Measurements from ENCODE around the gene NDUFB5. TPM values are rescaled to one million over a fixed set of nuclear protein-coding genes. Genes with fewer than 3 reads are reported as not detected.

NDUFB5 gene
- polyA plus RNA-seq, 1 donor from 2014 or later, result 272 TPM

GRCh38 chr3:179580992-179581391, 23.6 kb upstream of the NDUFB5 start:
- no peak overlapping the region for H2AFZ ChIP-seq (ENCODE audit: low read depth, low read length)
- H3K4me2 ChIP-seq (ENCODE audit: low read length), result no peak overlapping the region
- no peaks in the 10 kb centered on the region for H3K79me2 ChIP-seq (replicated peaks; ENCODE audit: insufficient read depth, low read length)
- no peak overlapping the region for H3K9ac ChIP-seq (ENCODE audit: low read length)
- H3K27me3 ChIP-seq (ENCODE audit: insufficient read depth, low read depth, low read length), result no peaks in the 10 kb centered on the region
- no peaks in the 10 kb centered on the region for H3F3A ChIP-seq (ENCODE audit: insufficient read depth, low read length, poor library complexity, severe bottlenecking)
- no peak overlapping the region for H3K27ac ChIP-seq (ENCODE audit: low read length)
- H3K9me2 ChIP-seq (ENCODE audit: insufficient read depth, low read length), result no peaks in the 10 kb centered on the region
- TF ChIP-seq REST (IDR thresholded peaks at IDR 0.05; ENCODE audit: borderline replicate concordance) (no peak), RAD21 (conservative IDR thresholded peaks at IDR 0.05) (no peak), EZH2 (IDR thresholded peaks at IDR 0.05; ENCODE audit: borderline replicate concordance, insufficient read depth, low read length, poor library complexity, severe bottlenecking) (no peak), POLR2AphosphoS5 (IDR thresholded peaks at IDR 0.05) (no peak), MXI1 (conservative IDR thresholded peaks at IDR 0.05; ENCODE audit: poor library complexity, severe bottlenecking) (no peak), CTCF (IDR thresholded peaks at IDR 0.05; ENCODE audit: poor library complexity, severe bottlenecking) (no peak), EP300 (conservative IDR thresholded peaks at IDR 0.05; ENCODE audit: poor library complexity, severe bottlenecking) (no peak), TAF1 (IDR thresholded peaks at IDR 0.05; ENCODE audit: low read depth) (no peak), SMC3 (conservative IDR thresholded peaks at IDR 0.05; ENCODE audit: poor library complexity) (no peak)
- no peaks in the 10 kb centered on the region for H4K20me1 ChIP-seq (ENCODE audit: insufficient read depth)
- no peaks in the 10 kb centered on the region for H3K9me3 ChIP-seq (ENCODE audit: low read length)
- H3K4me3 ChIP-seq (ENCODE audit: low read length), result no peak overlapping the region
- H3K36me3 ChIP-seq (ENCODE audit: insufficient read depth, low read length), result no peaks in the 10 kb centered on the region

- no peaks in the 10 kb centered on the region for H3K27me3 ChIP-seq (ENCODE audit: insufficient read depth, low read depth, low read length)
- H3K4me2 ChIP-seq (ENCODE audit: low read length), result no peak overlapping the region
- no peaks in the 10 kb centered on the region for H3K9me2 ChIP-seq (ENCODE audit: insufficient read depth, low read length)
- no peaks in the 10 kb centered on the region for H3K79me2 ChIP-seq (replicated peaks; ENCODE audit: insufficient read depth, low read length)
- H3K9me3 ChIP-seq (ENCODE audit: low read length), result no peaks in the 10 kb centered on the region
- H3K27ac ChIP-seq (ENCODE audit: low read length), result no peak overlapping the region
- no peak overlapping the region for H3K9ac ChIP-seq (ENCODE audit: low read length)
- TF ChIP-seq REST (IDR thresholded peaks at IDR 0.05; ENCODE audit: borderline replicate concordance) (no peak), MXI1 (conservative IDR thresholded peaks at IDR 0.05; ENCODE audit: poor library complexity, severe bottlenecking) (no peak), EZH2 (IDR thresholded peaks at IDR 0.05; ENCODE audit: borderline replicate concordance, insufficient read depth, low read length, poor library complexity, severe bottlenecking) (no peak), SMC3 (conservative IDR thresholded peaks at IDR 0.05; ENCODE audit: poor library complexity) (no peak), RAD21 (conservative IDR thresholded peaks at IDR 0.05) (no peak), CTCF (IDR thresholded peaks at IDR 0.05; ENCODE audit: poor library complexity, severe bottlenecking) (no peak), POLR2AphosphoS5 (IDR thresholded peaks at IDR 0.05) (no peak), EP300 (conservative IDR thresholded peaks at IDR 0.05; ENCODE audit: poor library complexity, severe bottlenecking) (no peak), TAF1 (IDR thresholded peaks at IDR 0.05; ENCODE audit: low read depth) (no peak)
- no peaks in the 10 kb centered on the region for H3F3A ChIP-seq (ENCODE audit: insufficient read depth, low read length, poor library complexity, severe bottlenecking)
- H2AFZ ChIP-seq (ENCODE audit: low read depth, low read length), result no peak overlapping the region
- H3K4me3 ChIP-seq (ENCODE audit: low read length), result no peak overlapping the region
- H4K20me1 ChIP-seq (ENCODE audit: insufficient read depth), result no peaks in the 10 kb centered on the region
- H3K36me3 ChIP-seq (ENCODE audit: insufficient read depth, low read length), result peaks cover 3% of the 10 kb centered on the region
Measured at GRCh38 chr3:179589143-179589542, 15.5 kb upstream of the NDUFB5 start.
